ENCODE data around the gene ADCY6. TPM values are rescaled to one million over a fixed set of nuclear protein-coding genes. Genes with fewer than 3 reads are reported as not detected.
"Not testable (repeated sequence)": the region's sequence is repeated elsewhere in the genome, so short reads cannot be mapped to it uniquely, and the experiment has no call there.

ADCY6 gene
- total RNA-seq, 2 donors from 2014 or later, result 52.8 to 58.6 TPM

- not testable (repeated sequence) for H3K4me3 ChIP-seq (ENCODE audit: low read length)
- WGBS, 2 experiments (ENCODE audit: insufficient coverage in 1 of 2, insufficient read length in 1 of 2), result 88 to 96% methylated on average over 3 of the region's 4 CpGs
- peaks cover 12% of the 10 kb centered on the region for H3K4me1 Mint-ChIP-seq
These were observed 69.9 kb downstream of the ADCY6 start for GRCh38 chr12:48719002-48719401.

GRCh38 chr12:48717252-48717695, 71.6 kb downstream of the ADCY6 start:
- peak overlapping the region; percentile 99 for H3K4me3 ChIP-seq (ENCODE audit: low read length)
- 17 to 20% methylated on average over 14 to 21 of the region's 21 CpGs for WGBS, 2 experiments (ENCODE audit: insufficient coverage in 1 of 2, insufficient read length in 1 of 2)
- no peak for TF ChIP-seq CTCF (conservative IDR thresholded peaks at IDR 0.05)
- H3K4me3 Mint-ChIP-seq, result peak overlapping the region; percentile 96
- DNase-seq, result no peak
- H3K4me1 ChIP-seq (ENCODE audit: control insufficient read depth, insufficient read depth, low read length), result no peaks in the 10 kb centered on the region
- H3K36me3 ChIP-seq (ENCODE audit: control insufficient read depth, insufficient read depth, low read length), result peaks cover 25% of the 10 kb centered on the region
- H3K9me3 ChIP-seq (ENCODE audit: control insufficient read depth, low read length), result peaks cover 18% of the 10 kb centered on the region
- H3K9me3 Mint-ChIP-seq, result peaks cover 22% of the 10 kb centered on the region
- H3K9ac ChIP-seq (ENCODE audit: extremely low read depth, low read length, poor library complexity, severe bottlenecking), result peak overlapping the region; percentile 71
- H3K27ac Mint-ChIP-seq, result peak overlapping the region; percentile 99
- H3K4me1 Mint-ChIP-seq, result peaks cover 12% of the 10 kb centered on the region
- H3K27ac ChIP-seq (ENCODE audit: low read depth, low read length), result peak overlapping the region; percentile 82
- H3K36me3 Mint-ChIP-seq (ENCODE audit: low read depth), result peaks cover 22% of the 10 kb centered on the region
- no peaks in the 10 kb centered on the region for H3K27me3 ChIP-seq (ENCODE audit: control insufficient read depth, insufficient read depth, low read length, poor library complexity, severe bottlenecking)
- H3K27me3 Mint-ChIP-seq (ENCODE audit: insufficient read depth), result peaks cover 4% of the 10 kb centered on the region

More at GRCh38 chr12:48719002-48719401, 69.9 kb downstream of the ADCY6 start:
- not testable (repeated sequence) for DNase-seq; H3K27me3 ChIP-seq (ENCODE audit: control insufficient read depth, insufficient read depth, low read length, poor library complexity, severe bottlenecking); H3K4me3 Mint-ChIP-seq; H3K9ac ChIP-seq (ENCODE audit: extremely low read depth, low read length, poor library complexity, severe bottlenecking); H3K36me3 Mint-ChIP-seq (ENCODE audit: low read depth); H3K27ac ChIP-seq (ENCODE audit: low read depth, low read length); H3K27me3 Mint-ChIP-seq (ENCODE audit: insufficient read depth); H3K4me1 ChIP-seq (ENCODE audit: control insufficient read depth, insufficient read depth, low read length); H3K27ac Mint-ChIP-seq
- peaks cover 10% of the 10 kb centered on the region for H3K36me3 ChIP-seq (ENCODE audit: control insufficient read depth, insufficient read depth, low read length)
- H3K9me3 Mint-ChIP-seq, result peaks cover 24% of the 10 kb centered on the region
- H3K9me3 ChIP-seq (ENCODE audit: control insufficient read depth, low read length), result peaks cover 18% of the 10 kb centered on the region

- Mint-ChIP-seq H3K9me3 (peaks cover 22% of the 10 kb centered on the region), H3K4me1 (peaks cover 12% of the 10 kb centered on the region), H3K27me3 (ENCODE audit: insufficient read depth) (peaks cover 4% of the 10 kb centered on the region), H3K4me3 (peak within 1 kb of the TSS; percentile 96), H3K36me3 (ENCODE audit: low read depth) (peaks cover 28% of the 10 kb centered on the region), H3K27ac (peak within 1 kb of the TSS; percentile 99)
- peak; percentile 100 for DNase-seq
- H3K4me3 ChIP-seq (ENCODE audit: low read length), result peak within 1 kb of the TSS; percentile 99
- H3K36me3 ChIP-seq (ENCODE audit: control insufficient read depth, insufficient read depth, low read length), result peaks cover 29% of the 10 kb centered on the region
- H3K27me3 ChIP-seq (ENCODE audit: control insufficient read depth, insufficient read depth, low read length, poor library complexity, severe bottlenecking), result no peaks in the 10 kb centered on the region
- peak within 1 kb of the TSS; percentile 96 for H3K27ac ChIP-seq (ENCODE audit: low read depth, low read length)
- H3K9ac ChIP-seq (ENCODE audit: extremely low read depth, low read length, poor library complexity, severe bottlenecking), result peak within 1 kb of the TSS; percentile 97
- peaks cover 16% of the 10 kb centered on the region for H3K9me3 ChIP-seq (ENCODE audit: control insufficient read depth, low read length)
- H3K4me1 ChIP-seq (ENCODE audit: control insufficient read depth, insufficient read depth, low read length), result no peaks in the 10 kb centered on the region
- TF ChIP-seq CTCF (conservative IDR thresholded peaks at IDR 0.05), result peak; percentile 34
- 0 to 1% methylated on average over 50 to 61 of the region's 61 CpGs for WGBS, 2 experiments (ENCODE audit: insufficient coverage in 1 of 2, insufficient read length in 1 of 2)
These were observed 72.2 kb downstream of the ADCY6 start, which contains the start of gene CCNT1 for GRCh38 chr12:48716493-48717251. TSS of gene CCNT1 (minus strand) at chr12:48716707. CDS start at chr12:48716675, 32 bp downstream.

Small RNA genes lying within 50 kb of the gene (microRNA-seq; reads per million reads assigned to microRNA genes)
- not detected for gene MIR4701 (ENCODE audit: borderline microRNAs expressed)

Other genes starting within 250 kb of the ADCY6 start
- gene LALBA, start 219.0 kb downstream of the ADCY6 start, total RNA-seq, result not detected
- gene KANSL2, start 106.9 kb downstream of the ADCY6 start, total RNA-seq, result 10 to 100 TPM; 39.6 to 41.5 TPM
- gene CCNT1, start 72.4 kb downstream of the ADCY6 start, total RNA-seq, result 10 to 100 TPM; 43.0 to 54.0 TPM
- 10 to 100 TPM; 40.6 to 59.9 TPM for gene CACNB3, start 29.4 kb upstream of the ADCY6 start, total RNA-seq
- 100 to 1,000 TPM in 1 of 2 donors, 10 to 100 TPM in 1; 98.5 to 108 TPM for gene DDX23, start 63.1 kb upstream of the ADCY6 start, total RNA-seq
- gene RND1, start 76.8 kb upstream of the ADCY6 start, total RNA-seq, result 10 to 100 TPM; 10.7 to 18.9 TPM
- 10 to 100 TPM; 30.1 to 30.7 TPM for gene FKBP11, start 136.4 kb upstream of the ADCY6 start, total RNA-seq
- 100 to 1,000 TPM; 237 to 288 TPM for gene ARF3, start 168.4 kb upstream of the ADCY6 start, total RNA-seq
- gene WNT10B, start 182.6 kb upstream of the ADCY6 start, total RNA-seq, result under 1 TPM; 0.20 to 0.29 TPM
- not detected for gene WNT1, start 189.2 kb upstream of the ADCY6 start, total RNA-seq
- gene DDN, start 210.3 kb upstream of the ADCY6 start, total RNA-seq, result under 1 TPM; 0.31 to 0.33 TPM
- gene PRKAG1, start 229.7 kb upstream of the ADCY6 start, total RNA-seq, result 10 to 100 TPM; 27.6 to 38.1 TPM

Data from endodermal cell (in vitro differentiated cells).